Measurements from ENCODE around the gene SRSF2.
"Not testable (repeated sequence)": the region's sequence is repeated elsewhere in the genome, so short reads cannot be mapped to it uniquely, and the experiment has no call there.

Gene SRSF2

GRCh38 chr17:76752006-76752405 lies 14.9 kb upstream of the SRSF2 start:
- TF ChIP-seq TARDBP (IDR thresholded peaks at IDR 0.05) (no peak), FOXA1 (IDR thresholded peaks at IDR 0.05) (no peak), PKNOX1 (IDR thresholded peaks at IDR 0.05) (no peak), NFRKB (IDR thresholded peaks at IDR 0.05) (no peak), BHLHE40 (IDR thresholded peaks at IDR 0.05; ENCODE audit: borderline replicate concordance) (no peak), SUZ12 (IDR thresholded peaks at IDR 0.05) (no peak), ELF4 (IDR thresholded peaks at IDR 0.05) (no peak)
- no peak for DNase-seq (ENCODE audit: extremely low spot score)
- ChIA-PET POLR2A (interaction anchor here (0.7 kb wide), 1 partner anchor 338 kb away, joined by 3 read pairs; no protein-coding TSS in a partner anchor), CTCF (no interaction called here)

GRCh38 chr17:76751416-76751993 lies 14.4 kb upstream of the SRSF2 start:
- TF ChIP-seq TARDBP (IDR thresholded peaks at IDR 0.05), result no peak
- no peak for TF ChIP-seq CTBP1 (IDR thresholded peaks at IDR 0.05; ENCODE audit: borderline replicate concordance)
- no peak for TF ChIP-seq LEF1 (IDR thresholded peaks at IDR 0.05; ENCODE audit: borderline replicate concordance)
- TF ChIP-seq NFRKB (IDR thresholded peaks at IDR 0.05), result no peak
- TF ChIP-seq PKNOX1 (IDR thresholded peaks at IDR 0.05), result no peak
- ChIA-PET CTCF (no interaction called here), POLR2A (interaction anchor here (0.7 kb wide), 1 partner anchor 339 kb away, joined by 3 read pairs; no protein-coding TSS in a partner anchor)
- no peak for DNase-seq (ENCODE audit: extremely low spot score)

- TF ChIP-seq SUZ12 (IDR thresholded peaks at IDR 0.05) (no peak), L3MBTL2 (conservative IDR thresholded peaks at IDR 0.05) (no peak), LEF1 (IDR thresholded peaks at IDR 0.05; ENCODE audit: borderline replicate concordance) (no peak), BHLHE40 (IDR thresholded peaks at IDR 0.05; ENCODE audit: borderline replicate concordance) (no peak), ZNF384 (IDR thresholded peaks at IDR 0.05) (no peak), ELF4 (IDR thresholded peaks at IDR 0.05) (no peak), FOXK2 (IDR thresholded peaks at IDR 0.05) (no peak), ARNT (IDR thresholded peaks at IDR 0.05) (no peak), PKNOX1 (IDR thresholded peaks at IDR 0.05) (no peak), NFRKB (IDR thresholded peaks at IDR 0.05) (no peak), FOXA1 (IDR thresholded peaks at IDR 0.05) (no peak), SP1 (IDR thresholded peaks at IDR 0.05) (no peak)
- no peak for DNase-seq (ENCODE audit: extremely low spot score)
- ChIA-PET CTCF (interaction anchor here (0.5 kb wide), 1 partner anchor 23 kb away, joined by 3 read pairs; no protein-coding TSS in a partner anchor), POLR2A (interaction anchor here (1.0 to 2.5 kb wide), 2 partner anchors 11 to 12 kb away, joined by 3 to 8 read pairs; partner anchors contain the start of gene MFSD11)
These were observed 11.5 kb upstream of the SRSF2 start for GRCh38 chr17:76748657-76749056.

GRCh38 chr17:76747716-76748363 lies 10.7 kb upstream of the SRSF2 start:
- CTCF ChIA-PET, result no interaction called here

GRCh38 chr17:76745785-76746184 lies 8.7 kb upstream of the SRSF2 start:
- CTCF ChIA-PET; DNase-seq (ENCODE audit: extremely low spot score): not testable (repeated sequence)
- POLR2A ChIA-PET, result interaction anchor here (0.8 to 0.9 kb wide), 2 partner anchors 11 to 41 kb away, joined by 3 to 4 read pairs; no protein-coding TSS in a partner anchor

More at GRCh38 chr17:76747716-76748363, 10.7 kb upstream of the SRSF2 start:
- POLR2A ChIA-PET, result interaction anchor here (1.0 to 2.5 kb wide), 2 partner anchors 10 to 11 kb away, joined by 3 to 8 read pairs; partner anchors contain the start of gene MFSD11
- no peak for DNase-seq (ENCODE audit: extremely low spot score)
- TF ChIP-seq HDGF (IDR thresholded peaks at IDR 0.05; ENCODE audit: borderline replicate concordance), result no peak
- TF ChIP-seq NFRKB (IDR thresholded peaks at IDR 0.05), result no peak
- TF ChIP-seq FOXA1 (IDR thresholded peaks at IDR 0.05), result no peak
- no peak for TF ChIP-seq TARDBP (IDR thresholded peaks at IDR 0.05)
- no peak for TF ChIP-seq SUZ12 (IDR thresholded peaks at IDR 0.05)
- no peak for TF ChIP-seq PKNOX1 (IDR thresholded peaks at IDR 0.05)
- TF ChIP-seq LEF1 (IDR thresholded peaks at IDR 0.05; ENCODE audit: borderline replicate concordance), result no peak
- TF ChIP-seq SP1 (IDR thresholded peaks at IDR 0.05), result no peak
- no peak for TF ChIP-seq ZNF384 (IDR thresholded peaks at IDR 0.05)
- no peak for TF ChIP-seq ARNT (IDR thresholded peaks at IDR 0.05)
- no peak for TF ChIP-seq FOXK2 (IDR thresholded peaks at IDR 0.05)
- no peak for TF ChIP-seq L3MBTL2 (conservative IDR thresholded peaks at IDR 0.05)
- TF ChIP-seq CTBP1 (IDR thresholded peaks at IDR 0.05; ENCODE audit: borderline replicate concordance), result no peak
- no peak for TF ChIP-seq BHLHE40 (IDR thresholded peaks at IDR 0.05; ENCODE audit: borderline replicate concordance)
- TF ChIP-seq FOXM1 (IDR thresholded peaks at IDR 0.05; ENCODE audit: borderline replicate concordance), result no peak
- TF ChIP-seq ELF4 (IDR thresholded peaks at IDR 0.05), result no peak

- ChIA-PET POLR2A (interaction anchor here (1.0 kb wide), 1 partner anchor 123 kb away, joined by 3 read pairs; no protein-coding TSS in a partner anchor), CTCF (no interaction called here)
- no peak for DNase-seq (ENCODE audit: extremely low spot score)
- TF ChIP-seq HDGF (IDR thresholded peaks at IDR 0.05; ENCODE audit: borderline replicate concordance) (no peak), L3MBTL2 (conservative IDR thresholded peaks at IDR 0.05) (no peak), TARDBP (IDR thresholded peaks at IDR 0.05) (no peak), FOXA1 (IDR thresholded peaks at IDR 0.05) (no peak)
These were observed 7.6 kb upstream of the SRSF2 start for GRCh38 chr17:76744747-76745146.

Measured in HEK293T (cell line).